ENCODE data around the gene ABCD3.

DNA sequence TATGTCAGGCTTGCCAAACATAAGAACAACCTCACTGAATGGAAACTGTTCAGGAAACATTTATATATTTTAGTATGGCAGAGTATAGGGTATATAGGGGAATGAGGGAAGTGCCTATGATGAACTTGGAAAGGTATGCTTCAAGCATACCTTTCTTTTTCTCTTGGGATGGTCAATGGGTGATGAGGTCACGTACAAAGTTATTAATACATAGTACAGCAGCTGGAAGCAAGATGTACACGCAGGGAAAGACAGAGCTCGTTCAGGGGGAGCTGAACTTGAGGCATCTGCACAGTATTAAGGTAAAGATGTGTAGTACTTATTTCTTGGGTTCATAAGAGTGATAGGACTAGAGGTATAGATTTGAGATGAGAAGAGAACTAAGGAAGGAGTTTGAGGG is 61.5 kb downstream of the ABCD3 start:
- TF ChIP-seq, protein P1, sequence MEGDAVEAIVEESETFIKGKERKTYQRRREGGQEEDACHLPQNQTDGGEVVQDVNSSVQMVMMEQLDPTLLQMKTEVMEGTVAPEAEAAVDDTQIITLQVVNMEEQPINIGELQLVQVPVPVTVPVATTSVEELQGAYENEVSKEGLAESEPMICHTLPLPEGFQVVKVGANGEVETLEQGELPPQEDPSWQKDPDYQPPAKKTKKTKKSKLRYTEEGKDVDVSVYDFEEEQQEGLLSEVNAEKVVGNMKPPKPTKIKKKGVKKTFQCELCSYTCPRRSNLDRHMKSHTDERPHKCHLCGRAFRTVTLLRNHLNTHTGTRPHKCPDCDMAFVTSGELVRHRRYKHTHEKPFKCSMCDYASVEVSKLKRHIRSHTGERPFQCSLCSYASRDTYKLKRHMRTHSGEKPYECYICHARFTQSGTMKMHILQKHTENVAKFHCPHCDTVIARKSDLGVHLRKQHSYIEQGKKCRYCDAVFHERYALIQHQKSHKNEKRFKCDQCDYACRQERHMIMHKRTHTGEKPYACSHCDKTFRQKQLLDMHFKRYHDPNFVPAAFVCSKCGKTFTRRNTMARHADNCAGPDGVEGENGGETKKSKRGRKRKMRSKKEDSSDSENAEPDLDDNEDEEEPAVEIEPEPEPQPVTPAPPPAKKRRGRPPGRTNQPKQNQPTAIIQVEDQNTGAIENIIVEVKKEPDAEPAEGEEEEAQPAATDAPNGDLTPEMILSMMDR (IDR thresholded peaks at IDR 0.05; ENCODE audit: poor library complexity, severe bottlenecking), result no peak
- no peak for TF ChIP-seq MXI1 (conservative IDR thresholded peaks at IDR 0.05; ENCODE audit: poor library complexity, severe bottlenecking)
- TF ChIP-seq EZH2 (IDR thresholded peaks at IDR 0.05; ENCODE audit: borderline replicate concordance, insufficient read depth, low read length, poor library complexity, severe bottlenecking), result no peak
- TF ChIP-seq EP300 (conservative IDR thresholded peaks at IDR 0.05; ENCODE audit: poor library complexity, severe bottlenecking), result no peak
- TF ChIP-seq, protein P2, sequence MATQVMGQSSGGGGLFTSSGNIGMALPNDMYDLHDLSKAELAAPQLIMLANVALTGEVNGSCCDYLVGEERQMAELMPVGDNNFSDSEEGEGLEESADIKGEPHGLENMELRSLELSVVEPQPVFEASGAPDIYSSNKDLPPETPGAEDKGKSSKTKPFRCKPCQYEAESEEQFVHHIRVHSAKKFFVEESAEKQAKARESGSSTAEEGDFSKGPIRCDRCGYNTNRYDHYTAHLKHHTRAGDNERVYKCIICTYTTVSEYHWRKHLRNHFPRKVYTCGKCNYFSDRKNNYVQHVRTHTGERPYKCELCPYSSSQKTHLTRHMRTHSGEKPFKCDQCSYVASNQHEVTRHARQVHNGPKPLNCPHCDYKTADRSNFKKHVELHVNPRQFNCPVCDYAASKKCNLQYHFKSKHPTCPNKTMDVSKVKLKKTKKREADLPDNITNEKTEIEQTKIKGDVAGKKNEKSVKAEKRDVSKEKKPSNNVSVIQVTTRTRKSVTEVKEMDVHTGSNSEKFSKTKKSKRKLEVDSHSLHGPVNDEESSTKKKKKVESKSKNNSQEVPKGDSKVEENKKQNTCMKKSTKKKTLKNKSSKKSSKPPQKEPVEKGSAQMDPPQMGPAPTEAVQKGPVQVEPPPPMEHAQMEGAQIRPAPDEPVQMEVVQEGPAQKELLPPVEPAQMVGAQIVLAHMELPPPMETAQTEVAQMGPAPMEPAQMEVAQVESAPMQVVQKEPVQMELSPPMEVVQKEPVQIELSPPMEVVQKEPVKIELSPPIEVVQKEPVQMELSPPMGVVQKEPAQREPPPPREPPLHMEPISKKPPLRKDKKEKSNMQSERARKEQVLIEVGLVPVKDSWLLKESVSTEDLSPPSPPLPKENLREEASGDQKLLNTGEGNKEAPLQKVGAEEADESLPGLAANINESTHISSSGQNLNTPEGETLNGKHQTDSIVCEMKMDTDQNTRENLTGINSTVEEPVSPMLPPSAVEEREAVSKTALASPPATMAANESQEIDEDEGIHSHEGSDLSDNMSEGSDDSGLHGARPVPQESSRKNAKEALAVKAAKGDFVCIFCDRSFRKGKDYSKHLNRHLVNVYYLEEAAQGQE (IDR thresholded peaks at IDR 0.05; ENCODE audit: borderline replicate concordance), result no peak
- no peak for TF ChIP-seq POLR2AphosphoS5 (IDR thresholded peaks at IDR 0.05)
